Loucy (cell line): ENCODE results near the gene ANKRD55.

Experiments used
- H2AFZ ChIP-seq: fragments of 200-600 bp; sonication (generic); 2 replicates; pipeline ENCODE4 v1.6.0; 2016; ENCODE audit warnings: antibody characterized with exemption, mild to moderate bottlenecking, low read length, moderate library complexity
- H3F3A ChIP-seq: fragments of 200-600 bp; 2 replicates; pipeline ENCODE4 v1.6.0; 2016; ENCODE audit warnings: antibody characterized with exemption, low read depth, mild to moderate bottlenecking
- H3K27me3 ChIP-seq: fragments of 200-600 bp; sonication (generic); 2 replicates; pipeline ENCODE4 v1.6.1; 2014; ENCODE audit warnings: low read length, mild to moderate bottlenecking; ENCODE audit not compliant: insufficient read depth, poor library complexity, severe bottlenecking
- H3K36me3 ChIP-seq: fragments of 200-600 bp; sonication (generic); 2 replicates; pipeline ENCODE4 v1.6.1; 2016; ENCODE audit warnings: low read length; ENCODE audit not compliant: insufficient read depth
- H3K4me1 ChIP-seq: fragments of 200-600 bp; sonication (generic); 2 replicates; pipeline ENCODE4 v1.5.1; 2014; ENCODE audit warnings: low read length, mild to moderate bottlenecking; ENCODE audit not compliant: insufficient read depth, poor library complexity, severe bottlenecking
- H3K4me2 ChIP-seq: fragments of 200-600 bp; sonication (generic); 2 replicates; pipeline ENCODE4 v1.6.0; 2014; ENCODE audit warnings: antibody characterized with exemption, low read length, low read depth, mild to moderate bottlenecking; ENCODE audit not compliant: poor library complexity, severe bottlenecking
- H3K4me3 ChIP-seq: fragments of 200-600 bp; sonication (generic); 2 replicates; pipeline ENCODE4 v1.5.1; 2014; ENCODE audit warnings: low read length, mild to moderate bottlenecking, mixed read lengths; ENCODE audit not compliant: poor library complexity, severe bottlenecking
- H3K79me2 ChIP-seq: fragments of 200-600 bp; sonication (generic); 2 replicates; pipeline ENCODE4 v1.6.1; 2014; ENCODE audit warnings: low read length; ENCODE audit not compliant: insufficient read depth
- H3K9ac ChIP-seq: fragments of 200-600 bp; sonication (generic); 2 replicates; pipeline ENCODE4 v1.6.0; 2014; ENCODE audit warnings: mild to moderate bottlenecking, low read depth, low read length, moderate library complexity; ENCODE audit not compliant: poor library complexity, severe bottlenecking
- H3K9me2 ChIP-seq: fragments of 200-600 bp; sonication (generic); replicated peaks from 2 replicates; pipeline ENCODE4 v1.6.1; 2016; ENCODE audit warnings: low read depth, low read length, mixed read lengths
- H3K9me3 ChIP-seq: fragments of 200-600 bp; sonication (generic); 2 replicates; pipeline ENCODE4 v1.6.1; 2014; ENCODE audit warnings: mild to moderate bottlenecking, antibody characterized with exemption, low read length, low read depth; ENCODE audit not compliant: insufficient read depth
- H4K20me1 ChIP-seq: fragments of 200-600 bp; sonication (generic); 2 replicates; pipeline ENCODE4 v1.6.0; 2014; ENCODE audit warnings: antibody characterized with exemption, low read length, mild to moderate bottlenecking; ENCODE audit not compliant: insufficient read depth, poor library complexity, severe bottlenecking
- EZH2phosphoT487 ChIP-seq: fragments of 200-600 bp; IDR thresholded peaks from 2 replicates; pipeline ENCODE4 v1.6.1; 2018; ENCODE audit warnings: antibody characterized with exemption, mild to moderate bottlenecking, moderate library complexity, borderline replicate concordance
- TF ChIP-seq, protein P1 (sequence below): fragments of 200-600 bp; sonication (generic); conservative IDR thresholded peaks from 2 replicates; pipeline ENCODE4 v1.5.1; 2014; ENCODE audit warnings: mild to moderate bottlenecking, antibody characterized with exemption, low read length

The ANKRD55 gene

DNA sequence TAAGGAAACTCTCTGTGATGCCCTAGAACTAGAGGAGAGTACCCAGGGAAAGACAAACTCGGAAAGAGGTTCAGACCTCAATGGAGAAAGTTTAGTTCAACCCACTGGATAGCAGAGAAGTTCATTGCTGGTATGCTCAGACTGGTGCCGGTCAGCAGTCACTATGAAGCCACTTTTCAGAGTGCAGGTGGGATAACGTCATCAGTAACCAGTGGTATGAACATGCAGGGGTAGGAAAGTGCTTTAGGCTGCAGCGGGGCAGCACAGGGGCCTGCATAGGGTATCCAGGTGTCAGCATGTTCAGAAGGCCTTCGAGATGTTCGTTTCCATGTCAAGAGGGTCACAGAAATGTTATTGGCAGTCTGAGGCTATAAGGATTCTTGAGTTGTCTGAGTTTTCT, 20.8 kb upstream of the ANKRD55 start:
- H3K4me3 ChIP-seq, result no peak overlapping the region
- 0 out of 2 replicates have a peak, but pooled peaks cover 2% of the 10 kb centered on the region for H3K9me3 ChIP-seq
- no peaks in the 10 kb centered on the region for H3K79me2 ChIP-seq
- no peak overlapping the region for H2AFZ ChIP-seq
- no peaks in the 10 kb centered on the region for H3K36me3 ChIP-seq
- H3K4me2 ChIP-seq, result no peak overlapping the region
- H3K27me3 ChIP-seq, result no peaks in the 10 kb centered on the region
- TF ChIP-seq, protein P1, sequence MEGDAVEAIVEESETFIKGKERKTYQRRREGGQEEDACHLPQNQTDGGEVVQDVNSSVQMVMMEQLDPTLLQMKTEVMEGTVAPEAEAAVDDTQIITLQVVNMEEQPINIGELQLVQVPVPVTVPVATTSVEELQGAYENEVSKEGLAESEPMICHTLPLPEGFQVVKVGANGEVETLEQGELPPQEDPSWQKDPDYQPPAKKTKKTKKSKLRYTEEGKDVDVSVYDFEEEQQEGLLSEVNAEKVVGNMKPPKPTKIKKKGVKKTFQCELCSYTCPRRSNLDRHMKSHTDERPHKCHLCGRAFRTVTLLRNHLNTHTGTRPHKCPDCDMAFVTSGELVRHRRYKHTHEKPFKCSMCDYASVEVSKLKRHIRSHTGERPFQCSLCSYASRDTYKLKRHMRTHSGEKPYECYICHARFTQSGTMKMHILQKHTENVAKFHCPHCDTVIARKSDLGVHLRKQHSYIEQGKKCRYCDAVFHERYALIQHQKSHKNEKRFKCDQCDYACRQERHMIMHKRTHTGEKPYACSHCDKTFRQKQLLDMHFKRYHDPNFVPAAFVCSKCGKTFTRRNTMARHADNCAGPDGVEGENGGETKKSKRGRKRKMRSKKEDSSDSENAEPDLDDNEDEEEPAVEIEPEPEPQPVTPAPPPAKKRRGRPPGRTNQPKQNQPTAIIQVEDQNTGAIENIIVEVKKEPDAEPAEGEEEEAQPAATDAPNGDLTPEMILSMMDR, result no peak
- no peak for TF ChIP-seq EZH2phosphoT487
- no peak overlapping the region for H3K9ac ChIP-seq
- H3K4me1 ChIP-seq, result no peaks in the 10 kb centered on the region
- no peaks in the 10 kb centered on the region for H4K20me1 ChIP-seq
- no peaks in the 10 kb centered on the region for H3K9me2 ChIP-seq
- no peaks in the 10 kb centered on the region for H3F3A ChIP-seq

DNA sequence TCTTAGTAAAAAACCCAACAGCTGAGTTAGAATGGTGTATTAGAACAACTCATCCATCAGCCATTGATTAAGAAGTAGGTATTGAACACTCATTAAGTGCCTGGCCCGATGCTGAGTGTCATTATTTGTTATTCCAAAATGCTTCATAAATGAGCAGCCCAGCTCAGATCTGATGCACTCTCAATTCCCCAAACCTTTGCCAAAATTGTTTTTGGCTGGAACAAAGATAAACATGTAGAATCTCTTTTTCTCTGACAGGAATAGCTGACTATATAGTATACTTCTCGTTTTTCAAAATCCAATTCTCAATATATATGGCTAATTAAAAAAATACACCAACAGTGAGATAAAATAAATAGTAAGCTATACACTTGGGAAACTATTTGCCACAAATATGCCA, 20.0 kb upstream of the ANKRD55 start:
- Histone ChIP-seq H3K27me3 (no peaks in the 10 kb centered on the region), H2AFZ (no peak overlapping the region), H3K4me1 (no peaks in the 10 kb centered on the region), H3K9me2 (no peaks in the 10 kb centered on the region), H3F3A (no peaks in the 10 kb centered on the region), H4K20me1 (no peaks in the 10 kb centered on the region), H3K4me2 (no peak overlapping the region), H3K36me3 (no peaks in the 10 kb centered on the region), H3K4me3 (no peak overlapping the region), H3K9me3 (0 out of 2 replicates have a peak, but pooled peaks cover 7% of the 10 kb centered on the region), H3K79me2 (no peaks in the 10 kb centered on the region), H3K9ac (no peak overlapping the region)
- TF ChIP-seq, protein P1, result no peak
- no peak for TF ChIP-seq EZH2phosphoT487

DNA sequence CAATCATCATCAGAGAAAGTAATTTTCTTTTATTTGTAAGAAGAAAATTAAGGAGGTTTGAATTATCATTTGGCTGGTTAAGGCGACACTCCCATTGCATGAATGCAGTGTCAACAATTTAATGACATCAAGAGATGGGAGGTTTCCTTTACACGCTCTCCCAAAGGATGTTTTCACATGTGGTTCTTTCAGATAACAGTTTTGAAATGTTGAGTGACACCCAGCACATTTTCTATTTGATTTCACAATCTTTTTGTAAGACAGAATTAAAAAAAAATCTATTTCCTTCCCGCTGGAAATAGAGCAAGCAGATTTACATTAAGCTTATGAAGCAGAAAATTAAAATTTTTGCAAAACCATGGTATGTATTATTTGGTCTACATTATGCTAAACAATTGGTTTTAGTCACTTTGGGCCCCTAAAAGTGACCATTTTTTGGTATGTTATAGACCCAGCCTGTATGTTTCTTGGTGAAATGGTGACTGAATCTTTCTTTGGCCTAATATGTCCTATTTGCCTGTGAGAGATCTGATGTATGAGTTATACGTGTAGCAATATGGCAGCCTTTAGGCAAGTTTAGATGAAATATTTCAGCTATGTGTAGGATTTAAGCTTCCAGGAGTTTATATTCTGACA, 18.9 kb upstream of the ANKRD55 start:
- H3F3A ChIP-seq, result no peaks in the 10 kb centered on the region
- H3K4me2 ChIP-seq, result no peak overlapping the region
- 0 out of 2 replicates have a peak, but pooled peaks cover 7% of the 10 kb centered on the region for H3K9me3 ChIP-seq
- no peaks in the 10 kb centered on the region for H3K36me3 ChIP-seq
- H3K4me3 ChIP-seq, result no peak overlapping the region
- H2AFZ ChIP-seq, result no peak overlapping the region
- no peak for TF ChIP-seq EZH2phosphoT487
- TF ChIP-seq, protein P1, result no peak
- no peaks in the 10 kb centered on the region for H3K9me2 ChIP-seq
- H3K9ac ChIP-seq, result no peak overlapping the region
- no peaks in the 10 kb centered on the region for H3K4me1 ChIP-seq
- no peaks in the 10 kb centered on the region for H3K27me3 ChIP-seq
- no peaks in the 10 kb centered on the region for H4K20me1 ChIP-seq
- H3K79me2 ChIP-seq, result no peaks in the 10 kb centered on the region
